GM13977 (cell line): ENCODE results near the gene DNAJC5.

Experiments used
- DNase-seq: peaks from one replicate; pipeline ENCODE4 v3.0.0; 2012; ENCODE audit warnings: low spot score
- CTCF ChIP-seq: IDR thresholded peaks from 2 replicates; pipeline ENCODE4 v1.5.1; 2012; ENCODE audit warnings: mild to moderate bottlenecking, control low read depth; ENCODE audit not compliant: insufficient read depth; ENCODE audit errors: extremely low read depth, missing control alignments
- in situ Hi-C: fragments of 300-500 bp; cut with MboI; formaldehyde crosslinking; loops from one replicate; pipeline ENCODE4 v1.12.0; 2022; ENCODE audit warnings: low sequenced_read_pairs, low pct_unique_long_range_greater_than_20kb, mixed read lengths, inconsistent platforms; ENCODE audit not compliant: unreplicated experiment

The DNAJC5 gene

GRCh38 chr20:63857764-63858392 lies 37.0 kb upstream of the DNAJC5 start:
- in situ Hi-C loops = loop anchor here (5.0 kb wide), 1 partner anchor 151 kb away; the partner anchor contains the start of genes ARFRP1 and ZGPAT
- peak; percentile 29 for DNase-seq
- no peak for TF ChIP-seq CTCF

GRCh38 chr20:63858393-63859165 lies 36.3 kb upstream of the DNAJC5 start:
- no peak for TF ChIP-seq CTCF
- peak; percentile 69 for DNase-seq
- in situ Hi-C loops = loop anchor here (5.0 kb wide), 1 partner anchor 151 kb away; the partner anchor contains the start of genes ARFRP1 and ZGPAT

GRCh38 chr20:63859166-63859699 lies 35.7 kb upstream of the DNAJC5 start:
- in situ Hi-C loops = loop anchor here (5.0 kb wide), 1 partner anchor 152 kb away; the partner anchor contains the start of genes ARFRP1 and ZGPAT
- TF ChIP-seq CTCF = no peak
- peak; percentile 26 for DNase-seq

GRCh38 chr20:63860325-63861051 lies 34.4 kb upstream of the DNAJC5 start:
- TF ChIP-seq CTCF = no peak
- in situ Hi-C loops = no loop called here
- DNase-seq = peak; percentile 23

GRCh38 chr20:63861365-63861934 lies 33.5 kb upstream of the DNAJC5 start, which contains the start of gene ABHD16B:
Gene ABHD16B, plus strand, starts transcription at chr20:63861498. Its CDS starts 43 bp downstream, at chr20:63861541.
- in situ Hi-C loops = no loop called here
- no peak for DNase-seq

More at GRCh38 chr20:63861365-63861934, 33.5 kb upstream of the DNAJC5 start, which contains the start of gene ABHD16B:
- no peak for TF ChIP-seq CTCF
